Measurements from ENCODE around the gene PPP2R2D. TPM values are rescaled to one million over a fixed set of nuclear protein-coding genes. Genes with fewer than 3 reads are reported as not detected.

Gene PPP2R2D
- total RNA-seq, 1 donor, result 23.9 TPM

GRCh38 chr10:131998050-131998844, 97.4 kb downstream of the PPP2R2D start:
- H3K4me1 ChIP-seq (ENCODE audit: insufficient read depth, low read length), result no peaks in the 10 kb centered on the region
- TF ChIP-seq CTCF (IDR thresholded peaks at IDR 0.05; ENCODE audit: extremely low read depth, low read depth, low read length), result no peak
- no peaks in the 10 kb centered on the region for H3K9me3 ChIP-seq (ENCODE audit: low read depth, low read length)
- H3K27me3 ChIP-seq (ENCODE audit: insufficient read depth, low read length), result no peaks in the 10 kb centered on the region
- H4K20me1 ChIP-seq (ENCODE audit: insufficient read depth, low read length), result no peaks in the 10 kb centered on the region
- H3K4me3 ChIP-seq (ENCODE audit: insufficient read depth, low read length), result peak overlapping the region; percentile 49
- no peaks in the 10 kb centered on the region for H3K79me2 ChIP-seq (ENCODE audit: insufficient read depth, low read length)
- no peak overlapping the region for H3K27ac ChIP-seq (ENCODE audit: low read depth, low read length)
- peak overlapping the region; percentile 58 for H3K4me2 ChIP-seq (ENCODE audit: insufficient read depth, low read length)
- no peak for DNase-seq (ENCODE audit: insufficient read length, low spot score, missing footprints)
- H3K36me3 ChIP-seq (ENCODE audit: insufficient read depth, low read length), result no peaks in the 10 kb centered on the region
- H2AFZ ChIP-seq (ENCODE audit: low read length), result peak overlapping the region; percentile 88

GRCh38 chr10:131998845-131999681, 98.3 kb downstream of the PPP2R2D start:
- H3K4me3 ChIP-seq (ENCODE audit: insufficient read depth, low read length), result no peak overlapping the region
- H3K4me2 ChIP-seq (ENCODE audit: insufficient read depth, low read length), result no peak overlapping the region
- H3K27me3 ChIP-seq (ENCODE audit: insufficient read depth, low read length), result no peaks in the 10 kb centered on the region
- H3K9me3 ChIP-seq (ENCODE audit: low read depth, low read length), result no peaks in the 10 kb centered on the region
- no peak overlapping the region for H2AFZ ChIP-seq (ENCODE audit: low read length)
- H3K4me1 ChIP-seq (ENCODE audit: insufficient read depth, low read length), result no peaks in the 10 kb centered on the region
- no peaks in the 10 kb centered on the region for H3K36me3 ChIP-seq (ENCODE audit: insufficient read depth, low read length)
- no peak for TF ChIP-seq CTCF (IDR thresholded peaks at IDR 0.05; ENCODE audit: extremely low read depth, low read depth, low read length)
- H4K20me1 ChIP-seq (ENCODE audit: insufficient read depth, low read length), result no peaks in the 10 kb centered on the region
- no peak for DNase-seq (ENCODE audit: insufficient read length, low spot score, missing footprints)
- H3K79me2 ChIP-seq (ENCODE audit: insufficient read depth, low read length), result no peaks in the 10 kb centered on the region
- no peak overlapping the region for H3K27ac ChIP-seq (ENCODE audit: low read depth, low read length)

DNA sequence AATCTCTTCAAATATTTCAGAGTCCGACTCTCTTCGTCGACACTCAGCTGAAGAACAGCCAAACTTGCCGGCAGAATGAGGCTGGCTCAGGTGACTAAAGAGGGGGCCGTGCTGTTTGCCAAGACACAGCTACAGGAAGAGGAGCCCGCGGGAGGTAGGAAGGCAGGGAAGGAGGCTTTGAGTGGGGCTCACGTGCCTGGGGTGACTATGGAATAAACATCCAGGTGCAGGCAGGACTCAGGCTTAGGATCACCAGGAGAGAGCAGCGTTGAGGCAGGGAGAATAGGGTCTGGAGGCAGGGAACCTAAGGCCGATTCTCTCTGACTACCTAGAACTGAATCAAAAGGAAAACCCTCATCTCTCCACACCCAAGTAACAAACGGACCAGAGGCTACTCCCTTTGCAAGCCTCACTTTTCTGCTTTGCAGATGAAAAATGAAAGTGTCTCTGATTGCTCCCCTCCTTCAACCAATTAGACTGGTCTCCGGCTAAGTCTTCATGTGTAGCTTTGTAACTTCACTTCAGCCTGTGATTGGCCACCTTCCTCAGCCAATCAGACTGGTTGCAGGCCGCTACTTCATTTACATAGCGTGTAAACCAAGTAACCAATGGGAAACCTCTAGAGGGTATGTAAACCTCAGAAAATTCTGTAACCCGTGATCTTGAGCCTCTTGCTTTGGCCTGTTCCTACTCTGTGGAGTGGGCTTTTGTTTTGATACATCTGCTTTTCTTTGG, 100.6 kb downstream of the PPP2R2D start:
- Histone ChIP-seq H3K36me3 (ENCODE audit: insufficient read depth, low read length) (no peaks in the 10 kb centered on the region), H3K4me2 (ENCODE audit: insufficient read depth, low read length) (peak overlapping the region; percentile 88), H3K9me3 (ENCODE audit: low read depth, low read length) (no peaks in the 10 kb centered on the region), H3K79me2 (ENCODE audit: insufficient read depth, low read length) (no peaks in the 10 kb centered on the region), H3K4me3 (ENCODE audit: insufficient read depth, low read length) (peak overlapping the region; percentile 64), H3K27me3 (ENCODE audit: insufficient read depth, low read length) (no peaks in the 10 kb centered on the region), H4K20me1 (ENCODE audit: insufficient read depth, low read length) (no peaks in the 10 kb centered on the region), H2AFZ (ENCODE audit: low read length) (peak overlapping the region; percentile 92), H3K27ac (ENCODE audit: low read depth, low read length) (no peak overlapping the region), H3K4me1 (ENCODE audit: insufficient read depth, low read length) (no peaks in the 10 kb centered on the region)
- no peak for DNase-seq (ENCODE audit: insufficient read length, low spot score, missing footprints)
- TF ChIP-seq CTCF (IDR thresholded peaks at IDR 0.05; ENCODE audit: extremely low read depth, low read depth, low read length), result peak; percentile 18
